Cerebellar cortex (tissue), 1 donor: Measurements from ENCODE around the gene GP9.
A peak's percentile ranks its signal among the peaks of the same experiment; 100 is the strongest.
"Not testable (repeated sequence)": the region's sequence is repeated elsewhere in the genome, so short reads cannot be mapped to it uniquely, and the experiment has no call there.

Source experiments
- DNase-seq: peaks from one replicate; pipeline ENCODE4 v3.0.0-alpha.2; 2015; ENCODE audit warnings: low spot score

The GP9 gene

DNA sequence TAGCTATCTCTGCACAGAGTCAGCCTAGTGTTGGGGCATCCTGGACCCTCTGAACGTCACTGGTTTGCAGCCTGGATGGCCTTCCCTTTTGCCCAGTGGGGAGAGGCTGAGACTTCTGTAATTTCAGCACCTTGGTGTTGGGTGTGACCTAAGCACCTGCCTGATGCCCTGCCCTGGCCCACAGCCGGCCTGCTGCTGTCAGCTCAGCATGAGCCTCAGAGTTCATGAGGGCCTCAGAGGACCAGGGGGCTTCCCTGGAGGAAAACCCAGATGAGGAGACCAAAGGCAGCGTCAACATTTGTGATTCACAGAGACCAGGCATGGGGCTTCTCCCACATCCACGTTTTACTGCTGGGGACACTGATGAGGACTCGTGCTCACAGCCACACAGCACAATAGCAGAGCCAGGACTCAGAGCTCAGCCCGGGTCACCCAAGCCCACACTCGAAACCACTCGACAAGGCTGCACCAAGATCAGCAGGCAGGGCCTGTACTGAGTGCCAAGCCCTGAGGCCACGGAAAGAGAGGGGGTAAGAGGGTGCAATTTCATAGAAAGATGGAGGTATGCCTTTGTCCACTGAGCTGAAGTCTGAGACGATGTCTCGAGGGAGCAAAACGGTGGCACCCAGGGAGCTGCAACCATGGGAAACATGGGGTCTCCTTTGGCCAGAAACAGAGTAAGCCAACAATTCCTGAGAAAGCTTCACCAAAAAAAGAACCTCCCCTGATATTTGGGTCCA is 9.9 kb upstream of the GP9 start:
- DNase-seq, result no peak

- peak; percentile 17 for DNase-seq
Measured at GRCh38 chr3:129051871-129052340, 8.7 kb upstream of the GP9 start.

GRCh38 chr3:129052675-129053074 is 7.9 kb upstream of the GP9 start:
- DNase-seq, result peak; percentile 63

DNA sequence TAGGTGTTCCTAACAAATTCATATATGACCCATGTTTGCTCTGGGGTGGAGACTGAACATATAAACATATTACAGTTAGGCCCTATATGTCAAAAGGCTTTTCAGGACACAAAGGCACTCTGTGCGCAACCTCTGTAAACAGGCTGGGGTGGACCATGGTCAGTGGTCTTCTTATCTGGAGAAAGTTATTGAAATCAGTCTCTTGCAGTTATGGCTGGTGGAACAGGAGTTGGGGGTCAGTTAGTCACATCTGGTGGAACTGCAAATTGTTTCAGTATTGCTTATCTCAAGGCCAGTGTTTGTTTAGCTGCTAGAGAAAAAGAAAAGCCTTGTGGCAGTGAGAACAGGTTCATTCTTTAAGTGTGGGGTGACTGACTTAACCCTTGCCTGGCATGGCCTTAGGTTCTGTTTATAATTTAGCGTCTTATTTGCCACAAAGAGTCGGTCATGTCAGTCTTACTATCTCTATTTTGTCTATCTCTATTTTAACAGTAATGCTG is 5.9 kb upstream of the GP9 start:
- no peak for DNase-seq

DNA sequence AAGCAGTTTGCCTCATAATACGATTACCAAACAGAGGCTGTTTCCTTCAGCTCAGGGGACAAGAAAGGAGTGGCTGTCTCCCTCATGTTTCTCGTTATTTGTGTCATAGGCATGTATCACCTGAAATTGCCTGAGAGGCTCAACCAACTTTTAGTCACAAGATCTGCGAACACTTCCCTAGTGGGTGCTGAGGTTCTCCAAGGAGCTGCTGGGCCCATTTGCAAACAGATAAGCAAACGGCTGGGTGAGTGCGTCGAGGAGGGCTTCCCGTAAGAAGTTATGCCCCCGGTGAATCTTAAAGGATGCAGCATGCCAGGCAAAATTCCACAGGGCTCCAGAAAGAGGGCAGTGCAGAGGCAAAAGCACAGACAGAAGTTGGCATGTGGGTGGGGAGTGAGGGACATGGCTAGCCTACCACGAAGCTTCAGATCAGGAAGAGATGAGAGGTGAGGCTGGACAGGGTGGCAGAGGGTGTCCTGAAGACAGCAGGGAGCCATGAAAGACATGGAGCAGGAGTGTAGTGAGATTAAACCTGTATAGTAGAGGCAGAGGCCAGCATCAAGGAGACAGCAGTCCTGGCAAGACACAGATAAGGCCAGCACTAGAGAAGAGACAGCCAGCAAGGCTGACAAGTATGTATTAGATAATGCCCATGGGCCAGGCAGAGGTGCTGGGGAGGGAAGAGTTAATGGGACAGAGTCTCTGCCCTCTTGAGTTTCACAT is 4.0 kb upstream of the GP9 start:
- no peak for DNase-seq

GRCh38 chr3:129057249-129057648 is 3.3 kb upstream of the GP9 start:
- DNase-seq, result no peak

- peak; percentile 73 for DNase-seq
Measured at GRCh38 chr3:129058441-129059200, 2.0 kb upstream of the GP9 start.

DNA sequence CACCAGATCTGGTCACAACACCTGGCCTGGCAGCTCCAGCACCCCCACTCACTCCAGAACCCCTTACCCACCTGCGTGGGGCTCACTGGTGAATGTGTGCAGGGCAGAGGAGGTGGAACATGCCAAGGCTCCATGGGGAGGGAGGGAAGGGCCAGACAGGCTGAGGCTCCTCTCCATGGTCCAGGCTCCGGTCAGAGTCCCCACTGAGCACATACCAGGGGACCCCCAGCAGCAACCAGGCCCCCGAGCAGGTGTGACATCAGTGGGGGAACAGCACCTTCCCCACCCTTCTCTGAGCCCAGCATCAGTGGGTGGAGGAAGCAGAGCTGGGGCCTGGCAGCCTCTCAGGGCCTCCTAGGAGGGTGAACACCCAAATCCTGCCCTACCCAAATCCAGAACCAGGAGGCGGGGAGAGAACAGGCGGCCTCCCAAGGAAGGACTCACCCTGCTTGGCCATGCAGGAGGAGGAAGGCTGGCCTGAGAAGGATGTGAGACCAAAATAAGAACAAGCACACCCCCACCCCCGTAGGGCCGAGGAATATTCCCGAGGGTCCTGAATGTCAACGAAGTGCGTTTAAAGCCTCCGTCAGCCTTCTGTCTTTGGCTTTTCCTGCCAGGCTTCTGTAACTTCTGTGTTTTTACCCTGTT is 1.1 kb upstream of the GP9 start:
- DNase-seq, result no peak

DNA sequence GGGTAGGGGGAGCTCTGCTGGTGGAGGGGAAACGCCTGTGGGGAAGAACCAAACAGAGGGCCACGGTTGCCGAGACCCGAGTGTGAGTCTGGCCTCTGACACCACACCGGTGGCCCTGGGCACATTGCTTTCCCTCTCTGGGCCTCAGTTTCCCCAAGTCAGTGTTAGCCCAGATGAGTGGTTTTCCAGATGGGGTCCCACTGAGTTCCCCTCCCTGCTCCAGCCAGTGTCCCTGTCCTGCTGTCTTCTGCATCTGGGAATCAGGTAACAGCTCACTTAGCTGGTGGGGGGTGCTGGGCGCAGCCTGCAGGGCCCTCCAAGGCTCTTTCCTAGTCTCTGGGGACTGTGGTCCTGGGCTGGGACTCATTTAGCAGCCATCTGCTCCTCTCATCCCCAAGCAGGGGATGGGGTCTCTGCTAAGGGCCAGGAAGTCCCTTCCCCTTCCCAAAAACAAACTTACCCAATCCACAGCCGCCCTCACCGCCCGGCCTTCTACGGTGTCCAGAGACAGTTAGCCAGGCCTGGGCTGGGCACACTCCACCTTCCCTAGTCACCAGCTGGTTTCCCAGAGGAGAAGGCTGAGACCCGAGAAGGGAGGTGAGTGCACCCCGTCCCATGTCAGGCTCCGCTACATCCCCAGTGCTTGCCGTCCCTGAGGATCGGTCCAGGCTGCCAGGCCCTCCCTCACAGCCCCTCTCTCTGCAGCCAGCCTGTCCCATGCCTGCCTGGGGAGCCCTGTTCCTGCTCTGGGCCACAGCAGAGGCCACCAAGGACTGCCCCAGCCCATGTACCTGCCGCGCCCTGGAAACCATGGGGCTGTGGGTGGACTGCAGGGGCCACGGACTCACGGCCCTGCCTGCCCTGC is 676 bp downstream of the GP9 start:
- no peak for DNase-seq

- DNase-seq, result no peak
Measured at GRCh38 chr3:129061888-129062834, 1.6 kb downstream of the GP9 start.

GRCh38 chr3:129063091-129063640 is 2.6 kb downstream of the GP9 start:
- no peak for DNase-seq

DNA sequence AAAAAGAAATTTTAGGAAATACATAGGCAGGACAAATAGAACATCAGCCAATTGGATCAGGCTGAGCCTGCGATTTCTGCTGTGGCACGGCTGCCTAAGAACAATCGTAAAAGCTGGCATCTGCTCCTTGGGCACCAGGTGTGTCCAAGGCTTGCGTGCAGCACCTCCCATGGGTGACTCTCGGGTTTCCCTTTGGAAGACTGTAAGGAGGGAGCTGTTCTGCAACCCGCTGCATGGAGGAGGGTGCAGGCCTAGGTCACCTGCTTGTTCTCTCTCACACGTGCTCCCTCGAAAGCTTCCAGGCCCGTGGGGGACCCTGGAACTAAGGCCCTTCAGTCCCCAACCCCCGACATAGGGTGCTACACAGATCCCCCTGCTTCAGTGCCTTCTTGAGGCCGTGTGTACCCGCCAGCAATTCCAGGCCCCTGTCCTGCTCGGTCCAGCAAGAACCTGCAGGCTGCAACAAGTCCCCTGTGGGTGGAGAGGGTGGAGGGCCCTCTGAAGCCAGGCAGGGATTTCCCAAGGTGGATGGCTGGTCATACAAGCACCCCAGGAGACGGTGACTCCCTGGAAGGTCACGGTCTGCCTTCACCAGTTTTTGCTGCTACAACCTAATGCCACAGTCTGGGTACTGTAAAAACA is 3.4 kb downstream of the GP9 start:
- no peak for DNase-seq

GRCh38 chr3:129065016-129065719 is 4.6 kb downstream of the GP9 start:
- DNase-seq, result no peak

GRCh38 chr3:129065720-129066073 is 5.1 kb downstream of the GP9 start:
- DNase-seq, result no peak

DNA sequence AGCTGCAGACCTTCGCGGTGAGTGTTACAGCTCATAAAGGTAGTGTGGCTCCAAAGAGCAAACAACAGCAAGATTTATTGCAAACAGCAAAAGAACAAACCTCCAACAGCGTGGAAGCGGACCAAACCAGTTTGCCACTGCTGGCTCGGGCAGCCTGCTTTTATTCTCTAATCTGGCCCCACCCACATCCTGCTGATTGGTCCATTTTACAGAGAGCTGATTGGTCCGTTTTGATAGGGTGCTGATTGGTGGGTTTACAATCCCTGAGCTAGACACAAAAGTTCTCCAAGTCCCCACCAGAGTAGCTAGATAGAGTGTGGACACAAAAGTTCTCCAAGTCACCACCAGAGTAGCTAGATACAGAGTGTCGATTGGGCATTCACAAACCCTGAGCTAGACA is 7.1 kb downstream of the GP9 start:
- not testable (repeated sequence) for DNase-seq

- no peak for DNase-seq
Measured at GRCh38 chr3:129068291-129068886, 7.8 kb downstream of the GP9 start.

DNA sequence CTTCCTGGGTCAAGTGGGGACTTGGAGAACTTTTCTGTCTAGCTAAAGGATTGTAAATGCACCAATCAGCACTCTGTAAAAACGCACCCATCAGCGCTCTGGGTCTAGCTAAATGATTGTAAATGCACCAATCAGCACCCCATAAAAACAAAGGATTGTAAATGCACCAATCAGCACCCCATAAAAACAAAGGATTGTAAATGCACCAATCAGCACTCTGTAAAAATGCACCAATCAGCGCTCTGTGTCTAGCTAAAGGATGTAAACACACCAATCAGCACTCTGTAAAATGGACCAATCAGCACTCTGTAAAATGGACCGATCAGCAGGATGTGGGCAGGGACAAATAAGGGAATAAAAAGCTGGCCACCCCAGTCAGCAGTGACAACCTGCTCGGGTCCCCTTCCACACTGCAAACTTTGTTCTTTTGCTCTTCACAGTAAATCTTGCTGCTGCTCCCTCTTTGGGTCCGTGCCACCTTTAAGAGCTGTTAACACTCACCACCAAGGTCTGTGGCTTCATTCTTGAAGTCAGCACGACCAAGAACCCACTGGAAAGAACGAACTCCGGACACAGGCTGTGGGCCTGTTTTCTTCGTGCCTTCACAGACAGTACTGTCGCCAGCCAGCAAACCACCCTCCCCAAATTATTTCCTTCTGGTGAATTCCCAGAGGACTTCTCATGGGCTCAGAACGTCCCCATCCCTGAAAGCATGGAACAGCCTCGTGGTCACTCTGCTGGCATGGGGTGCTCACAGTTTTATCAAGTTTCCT is 8.9 kb downstream of the GP9 start:
- not testable (repeated sequence) for DNase-seq
